Esophagus (tissue), 2 donors: Measurements from ENCODE around the gene RHCG. TPM values are rescaled to one million over a fixed set of nuclear protein-coding genes. Genes with fewer than 3 reads are reported as not detected.

ENCODE experiments used
- H3K27ac ChIP-seq, 2 donors: one replicate each; pipeline ENCODE4 v1.5.1; 2013; ENCODE audit warnings: low read depth in 2 of 2, mild to moderate bottlenecking in 2 of 2, inconsistent platforms in 1 of 2, low read length in 1 of 2, moderate library complexity in 1 of 2
- H3K27me3 ChIP-seq, 2 donors: one replicate each; pipeline ENCODE4 v1.6.1; 2013; ENCODE audit warnings: low read length in 2 of 2, control low read depth in 1 of 2, mild to moderate bottlenecking in 1 of 2; ENCODE audit not compliant: insufficient read depth in 2 of 2, control insufficient read depth in 1 of 2
- H3K36me3 ChIP-seq, 2 donors: one replicate each; pipeline ENCODE4 v1.6.1; 2013; ENCODE audit warnings: low read length in 1 of 2; ENCODE audit not compliant: control insufficient read depth in 2 of 2, insufficient read depth in 2 of 2
- H3K4me1 ChIP-seq, 2 donors: one replicate each; pipeline ENCODE4 v1.6.1; 2013; ENCODE audit warnings: low read length in 1 of 2; ENCODE audit not compliant: control insufficient read depth in 2 of 2, insufficient read depth in 2 of 2
- H3K4me3 ChIP-seq, 2 donors: one replicate each; pipeline ENCODE4 v1.5.1; 2013; ENCODE audit warnings: low read length in 2 of 2, mild to moderate bottlenecking in 2 of 2, low read depth in 1 of 2, moderate library complexity in 1 of 2
- H3K9me3 ChIP-seq, 2 donors: one replicate each; pipeline ENCODE4 v1.6.1; 2013; ENCODE audit warnings: mild to moderate bottlenecking in 2 of 2, low read depth in 1 of 2, low read length in 1 of 2, moderate library complexity in 1 of 2; ENCODE audit not compliant: control insufficient read depth in 2 of 2, insufficient read depth in 1 of 2
- WGBS, 2 donors: extraction: QIAGEN DNeasy Blood & Tissue Kit; methylation state at CpG; one replicate each; pipeline ENCODE4 v1.1.7; 2013; 5-methylcytosine and 5-hydroxymethylcytosine counted together
- polyA plus RNA-seq, 2 donors: library from polyadenylated mRNA; stranded (reverse); fragments of 200-250 nt; gene quantifications; one replicate each; pipeline ENCODE4 v1.2.3, GENCODE V29; 2013
- donor health status: healthy with polysubstance abuse.
- donor health status: Bipolar disorder and iron deficiency.

Gene RHCG
- 1,000 to 10,000 TPM; 3,283 to 3,991 TPM for polyA plus RNA-seq

DNA sequence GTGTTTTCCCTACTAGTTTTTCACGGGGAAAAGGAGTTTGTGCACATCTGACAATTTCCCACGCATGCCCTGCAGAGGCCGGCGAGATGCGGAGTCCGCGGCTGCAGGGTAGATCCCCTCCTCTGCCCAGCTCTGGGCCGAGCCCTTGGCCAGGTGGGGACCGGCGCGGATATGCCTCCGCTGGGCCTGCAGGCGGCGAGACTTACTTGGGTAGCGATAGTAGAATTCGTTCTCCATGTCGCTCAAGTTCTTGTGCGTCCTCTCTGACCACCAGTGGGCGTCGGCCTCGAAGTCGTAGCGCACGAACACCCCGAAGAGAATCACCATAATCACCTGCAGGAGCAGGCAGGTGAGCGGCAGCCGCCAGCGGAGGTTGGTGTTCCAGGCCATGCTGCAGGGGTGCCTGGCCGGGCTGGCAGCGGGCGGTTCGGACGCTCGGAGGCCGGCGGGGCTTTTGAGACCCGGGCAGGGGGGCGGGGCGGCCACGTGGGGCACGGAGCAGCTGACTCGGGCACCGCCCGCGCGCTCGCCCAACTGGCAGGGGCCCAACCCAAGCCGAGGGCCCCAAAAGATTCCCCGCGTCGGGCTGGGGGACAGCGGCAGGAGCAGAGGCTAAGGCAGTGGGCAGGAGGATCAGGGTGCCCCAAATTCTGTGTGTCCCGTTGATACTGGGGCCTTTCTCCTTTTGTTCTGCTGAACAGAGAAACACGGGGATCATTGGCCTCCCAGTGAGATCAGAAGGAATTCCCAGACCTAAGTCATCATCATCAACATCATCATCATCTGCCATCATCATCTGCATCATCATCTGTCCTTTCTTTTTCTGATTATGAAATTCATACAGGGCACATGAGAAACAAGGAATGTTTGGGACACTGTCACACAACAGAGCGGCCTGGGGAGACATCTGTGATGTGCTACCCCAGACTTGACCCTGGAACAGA is at the start of gene RHCG:
Gene RHCG, minus strand, starts transcription at position 429 of the 944 bp plus-strand sequence. Its CDS starts 39 bp downstream, at position 390.
- Histone ChIP-seq H3K9me3 (no peaks in the 10 kb centered on the region), H3K4me1 (peaks cover 5 to 7% of the 10 kb centered on the region in 2 donors), H3K4me3 (peak within 1 kb of the TSS; percentile 67 to 72), H3K27me3 (peaks cover 0 to 5% of the 10 kb centered on the region in 2 donors), H3K27ac (peak within 1 kb of the TSS; percentile 88 to 92), H3K36me3 (peaks cover 0 to 18% of the 10 kb centered on the region in 2 donors)
- 5 to 6% methylated on average over 55 of the region's 55 CpGs for WGBS, 2 donors

DNA sequence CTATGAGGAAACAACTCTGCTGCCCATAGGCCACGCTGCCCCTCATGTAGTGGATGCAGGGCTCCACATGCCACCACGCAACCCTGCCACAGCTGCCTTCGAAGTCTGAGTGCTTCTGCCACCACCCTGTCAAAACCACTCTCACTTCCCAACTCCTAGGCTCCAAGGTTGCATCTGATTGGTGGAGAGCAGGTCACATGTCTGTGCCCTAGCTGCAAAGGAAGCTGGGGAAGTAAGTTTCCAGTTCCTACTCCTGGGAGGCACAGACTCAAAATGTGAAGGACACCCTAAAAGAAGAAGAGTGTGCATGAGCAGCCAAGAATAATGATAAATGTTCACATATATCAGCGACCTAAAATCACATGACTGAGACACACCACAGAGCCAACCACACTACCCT is 47.0 kb upstream of the RHCG start:
- H3K36me3 ChIP-seq = no peaks in the 10 kb centered on the region
- H3K27me3 ChIP-seq = no peaks in the 10 kb centered on the region
- H3K4me3 ChIP-seq = no peak overlapping the region
- 77 to 83% methylated on average over 4 of the region's 4 CpGs for WGBS, 2 donors
- H3K4me1 ChIP-seq = peaks cover 0 to 12% of the 10 kb centered on the region in 2 donors
- H3K27ac ChIP-seq = peak overlapping the region; percentile 92 to 94
- no peaks in the 10 kb centered on the region for H3K9me3 ChIP-seq

DNA sequence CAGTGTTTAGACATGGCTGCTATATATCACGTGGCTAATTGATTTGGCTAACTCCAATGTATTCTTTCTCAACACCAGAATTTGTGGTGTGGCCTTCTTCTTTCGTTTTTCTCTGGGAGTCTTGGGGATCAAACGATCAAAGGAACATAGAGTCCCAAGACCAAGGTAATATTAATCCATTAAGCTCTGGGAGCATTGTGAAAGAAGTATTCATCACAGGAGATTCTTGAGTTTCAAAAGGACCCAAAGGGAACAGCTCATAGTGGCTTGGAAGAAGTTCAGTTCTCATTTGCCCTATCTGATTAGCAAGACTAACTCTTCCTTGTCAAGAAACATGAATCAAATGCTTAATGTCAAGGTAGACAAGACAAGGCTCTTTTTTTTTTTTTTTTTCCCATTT is 46.0 kb upstream of the RHCG start:
- Histone ChIP-seq H3K27me3 (no peaks in the 10 kb centered on the region), H3K36me3 (no peaks in the 10 kb centered on the region), H3K9me3 (no peaks in the 10 kb centered on the region), H3K4me1 (peaks cover 0 to 12% of the 10 kb centered on the region in 2 donors), H3K27ac (peak overlapping the region; percentile 94 to 97), H3K4me3 (no peak overlapping the region)
- 40 to 48% methylated on average over 3 of the region's 3 CpGs for WGBS, 2 donors

DNA sequence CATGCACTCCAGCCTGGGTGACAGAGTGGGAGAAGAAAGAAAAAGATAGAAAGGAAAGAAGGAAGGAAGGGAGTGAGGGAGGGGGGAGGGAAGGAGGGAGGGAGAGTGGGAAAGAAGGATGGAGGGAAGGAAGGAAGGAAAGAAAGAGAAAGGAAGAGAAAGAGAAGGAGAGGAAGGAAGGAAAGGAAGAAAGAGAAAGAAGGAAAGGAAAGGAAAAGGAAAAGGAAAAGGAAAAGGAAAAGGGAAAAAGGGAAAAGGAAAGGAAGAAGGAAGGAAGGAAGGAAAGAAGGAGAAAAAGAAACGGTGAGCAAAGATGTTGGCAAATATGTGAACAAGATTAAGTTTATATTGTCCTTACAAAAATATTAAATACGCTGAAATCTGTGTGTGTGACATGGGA is 42.6 kb upstream of the RHCG start:
- no peak overlapping the region for H3K27ac ChIP-seq

DNA sequence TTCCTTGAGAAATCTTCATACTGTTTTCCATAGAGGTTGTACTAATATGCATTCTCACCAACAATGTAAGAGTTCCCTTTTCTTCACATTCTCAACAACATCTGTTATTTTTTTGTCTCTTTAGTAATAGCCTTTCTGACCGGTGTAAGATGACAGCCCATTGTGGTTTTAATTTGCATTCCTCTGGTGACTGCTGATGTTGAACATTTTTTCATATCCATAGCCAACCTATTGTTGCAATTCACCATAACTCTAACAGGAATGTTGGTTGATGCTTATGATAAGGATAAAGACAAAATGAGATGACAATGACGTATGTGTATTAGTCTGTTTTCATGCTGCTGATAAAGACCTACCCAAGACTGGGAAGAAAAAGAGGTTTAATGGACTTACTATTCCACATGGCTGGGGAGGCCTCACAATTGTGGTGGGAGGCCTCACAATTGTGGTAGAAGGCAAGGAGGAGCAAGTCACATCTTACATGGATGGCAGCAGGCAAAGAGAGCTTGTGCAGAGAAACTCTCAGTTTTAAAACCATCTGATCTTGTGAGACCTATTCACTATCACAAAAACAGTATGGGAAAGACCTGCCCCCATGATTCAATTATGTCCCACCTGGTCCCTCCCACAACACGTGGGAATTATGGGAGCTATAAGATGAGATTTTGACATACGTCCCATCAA is 37.6 kb upstream of the RHCG start:
- H3K27me3 ChIP-seq = no peaks in the 10 kb centered on the region
- no peak overlapping the region for H3K4me3 ChIP-seq
- peaks cover 0 to 4% of the 10 kb centered on the region in 2 donors for H3K4me1 ChIP-seq
- no peaks in the 10 kb centered on the region for H3K36me3 ChIP-seq
- H3K27ac ChIP-seq = no peak overlapping the region
- peaks cover 0 to 2% of the 10 kb centered on the region in 2 donors for H3K9me3 ChIP-seq
- WGBS, 2 donors = 83 to 90% methylated on average over 4 of the region's 4 CpGs

More for the DNA sequence above, 42.6 kb upstream of the RHCG start:
- Histone ChIP-seq H3K4me3 (no peak overlapping the region), H3K4me1 (peaks cover 0 to 7% of the 10 kb centered on the region in 2 donors), H3K27me3 (no peaks in the 10 kb centered on the region), H3K36me3 (no peaks in the 10 kb centered on the region), H3K9me3 (no peaks in the 10 kb centered on the region)
- 80% methylated on average over 2 of the region's 2 CpGs for WGBS, 2 donors

DNA sequence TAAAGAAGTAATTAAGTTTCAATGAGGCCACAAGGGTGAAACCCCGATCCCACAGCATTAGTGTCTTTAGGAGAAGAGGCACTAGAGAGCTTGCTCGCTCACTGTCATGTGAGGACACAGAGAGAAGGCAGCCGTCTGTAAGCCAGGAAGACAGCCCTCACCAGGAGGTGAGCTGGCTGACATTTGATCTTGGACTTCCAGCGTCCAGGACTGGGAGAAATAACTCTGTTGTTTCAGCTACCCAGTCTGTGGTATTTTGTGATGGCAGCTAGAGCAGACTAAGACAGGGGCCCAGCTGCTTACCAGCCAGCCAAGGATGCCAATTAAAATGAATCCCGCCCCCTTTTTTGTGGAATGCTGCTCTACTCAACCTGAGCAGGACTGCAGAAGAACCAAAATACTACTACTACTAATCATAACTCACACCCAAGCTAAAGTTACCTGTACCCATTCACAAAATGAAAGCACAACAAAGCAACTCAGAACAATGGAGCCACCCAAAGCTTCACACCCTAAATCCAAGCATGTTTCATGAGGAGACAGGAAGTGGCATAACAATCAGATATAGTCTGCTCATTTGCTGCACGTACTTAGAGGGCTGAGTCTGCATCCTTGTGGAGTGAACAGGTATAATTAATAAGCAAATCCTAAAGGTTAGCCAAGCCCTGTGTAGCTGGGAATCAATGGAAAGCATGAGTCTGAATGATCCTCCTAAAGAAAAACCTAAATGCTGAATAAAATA is 35.6 kb upstream of the RHCG start:
- no peaks in the 10 kb centered on the region for H3K36me3 ChIP-seq
- WGBS, 2 donors = 69 to 72% methylated on average over 6 of the region's 6 CpGs
- H3K27ac ChIP-seq = peak overlapping the region; percentile 86 to 93
- H3K27me3 ChIP-seq = no peaks in the 10 kb centered on the region
- H3K4me1 ChIP-seq = peaks cover 0 to 6% of the 10 kb centered on the region in 2 donors
- no peak overlapping the region for H3K4me3 ChIP-seq
- peaks cover 0 to 2% of the 10 kb centered on the region in 2 donors for H3K9me3 ChIP-seq

DNA sequence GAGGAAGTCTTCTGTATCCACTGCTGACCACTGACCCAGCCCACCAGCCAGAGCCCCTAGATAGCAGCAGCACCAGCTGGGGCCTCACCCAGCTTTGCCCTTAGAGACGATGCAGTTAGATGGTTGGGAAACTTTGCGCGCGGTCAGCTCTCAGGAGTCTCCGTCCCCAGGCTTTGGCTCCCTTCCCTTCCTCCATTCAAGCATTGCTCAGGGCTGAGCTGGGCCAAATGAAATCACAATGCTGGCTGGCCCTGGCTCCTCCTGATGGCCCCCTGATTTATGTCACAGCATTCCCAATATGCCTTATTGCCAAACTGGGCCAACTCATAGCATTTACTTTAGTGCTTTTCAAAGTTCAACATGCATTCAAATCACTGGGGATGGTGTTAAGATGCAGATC is 34.6 kb upstream of the RHCG start:
- Histone ChIP-seq H3K4me3 (no peak overlapping the region), H3K36me3 (no peaks in the 10 kb centered on the region), H3K9me3 (peaks cover 0 to 2% of the 10 kb centered on the region in 2 donors), H3K27me3 (no peaks in the 10 kb centered on the region), H3K4me1 (peaks cover 0 to 9% of the 10 kb centered on the region in 2 donors), H3K27ac (peak overlapping the region; percentile 75 to 86)
- WGBS, 2 donors = 85 to 92% methylated on average over 5 of the region's 5 CpGs

DNA sequence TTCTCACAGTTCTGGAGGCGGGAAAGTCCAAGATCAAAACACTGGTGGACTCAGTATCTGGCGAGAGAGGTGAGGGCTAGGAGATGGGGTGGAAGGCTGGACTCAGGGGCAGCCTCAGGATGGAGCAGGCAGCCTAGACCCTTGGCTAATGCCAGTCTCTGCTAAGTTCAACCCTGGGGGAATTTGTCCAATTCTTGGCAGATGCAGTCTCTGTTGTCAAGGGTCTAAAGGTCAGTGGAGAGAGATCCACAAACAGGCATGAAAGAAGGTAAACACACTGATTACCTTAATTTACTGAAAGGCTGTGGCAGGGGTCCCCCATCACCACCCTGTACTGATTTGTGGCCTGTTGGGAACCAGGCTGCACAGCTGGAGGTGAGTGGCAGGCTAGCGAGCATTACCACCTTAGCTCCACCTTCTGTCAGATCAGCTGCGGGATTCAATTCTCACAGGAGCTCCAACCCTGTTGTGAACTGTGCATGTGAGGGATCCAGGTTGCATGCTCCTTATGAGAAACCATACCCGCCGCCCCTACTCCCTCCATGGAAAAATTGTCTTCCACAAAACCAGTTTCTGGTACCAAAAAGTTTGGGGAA is 32.5 kb upstream of the RHCG start:
- Histone ChIP-seq H3K36me3 (no peaks in the 10 kb centered on the region), H3K4me1 (peaks cover 0 to 9% of the 10 kb centered on the region in 2 donors), H3K9me3 (peaks cover 0 to 2% of the 10 kb centered on the region in 2 donors), H3K4me3 (no peak overlapping the region), H3K27ac (no peak overlapping the region), H3K27me3 (no peaks in the 10 kb centered on the region)
- WGBS, 2 donors = 78 to 82% methylated on average over 6 of the region's 6 CpGs
